NCI-H1092 treated with DMSO at 0.1 percent for 48 hours (cell line): ENCODE measurements around the gene CIAPIN1.
A peak's percentile ranks its signal among the peaks of the same experiment; 100 is the strongest.
"Not testable (repeated sequence)": the region's sequence is repeated elsewhere in the genome, so short reads cannot be mapped to it uniquely, and the experiment has no call there.

Experiments
- DNase-seq: peaks from one replicate; lab custom pipeline; 2025; lab: John Stamatoyannopoulos, UW

CIAPIN1 gene

DNA sequence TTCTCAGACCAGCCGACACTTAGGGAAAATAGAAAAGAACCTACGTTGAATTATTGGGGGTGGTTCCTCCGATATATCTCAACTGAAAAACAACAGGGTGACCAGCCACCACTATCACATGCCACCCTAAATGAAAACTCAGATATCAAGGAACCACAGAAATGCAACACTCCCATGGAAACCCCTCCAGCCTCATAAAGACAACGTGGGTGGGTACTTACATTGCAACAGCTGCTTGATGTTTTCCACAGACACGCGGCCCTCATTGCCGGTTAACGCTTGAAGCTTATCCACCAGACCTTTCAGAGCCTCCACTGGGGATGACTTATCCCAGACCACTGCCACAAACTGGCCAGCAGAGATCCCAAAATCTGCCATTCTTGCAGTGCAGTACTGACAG, 6.6 kb downstream of the CIAPIN1 start:
- DNase-seq: not testable (repeated sequence)

GRCh38 chr16:57439947-57440346, 7.2 kb downstream of the CIAPIN1 start:
- DNase-seq: not testable (repeated sequence)

DNA sequence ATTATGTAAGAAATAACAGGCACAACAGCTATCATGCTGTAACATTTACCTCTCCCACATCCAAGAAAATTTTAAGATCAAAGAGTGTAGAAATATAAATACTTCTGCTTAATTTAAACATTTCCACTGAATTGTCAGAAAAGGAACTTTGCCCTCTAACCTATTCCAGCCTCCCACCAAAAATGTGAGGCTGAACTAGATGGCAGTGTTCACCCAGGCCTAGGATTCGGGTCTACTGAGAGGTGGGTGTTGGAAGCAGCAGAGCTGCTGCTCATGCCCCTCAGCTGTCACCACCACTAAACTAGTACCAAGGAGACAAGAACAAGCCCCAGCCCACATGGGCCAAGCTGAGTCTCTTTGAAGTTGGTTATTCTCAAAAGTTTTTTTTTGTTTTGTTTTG, 11.3 kb downstream of the CIAPIN1 start:
- DNase-seq: no peak

DNA sequence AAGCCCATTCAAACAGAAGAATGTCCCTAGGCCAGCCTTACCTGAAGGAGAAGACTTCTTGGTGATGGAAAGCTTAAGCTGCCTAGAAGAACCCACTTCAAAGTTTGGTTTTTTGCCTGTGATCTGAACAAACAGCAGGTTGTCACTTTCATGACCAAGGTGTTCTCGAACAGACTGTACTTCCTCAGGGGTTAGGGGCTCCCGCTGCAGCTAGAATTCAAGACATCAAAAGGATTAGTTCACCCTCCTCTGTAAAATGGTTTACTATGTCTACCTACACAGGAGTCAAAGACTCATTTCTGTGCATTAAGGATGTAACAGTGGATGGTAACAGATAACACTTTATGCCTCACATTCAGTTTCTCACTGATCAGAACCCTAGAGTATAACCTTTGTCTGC, 13.2 kb downstream of the CIAPIN1 start:
- no peak for DNase-seq

GRCh38 chr16:57432989-57433388, 14.2 kb downstream of the CIAPIN1 start:
- DNase-seq: no peak

- no peak for DNase-seq
Measured at GRCh38 chr16:57432505-57432904, 14.7 kb downstream of the CIAPIN1 start.

DNA sequence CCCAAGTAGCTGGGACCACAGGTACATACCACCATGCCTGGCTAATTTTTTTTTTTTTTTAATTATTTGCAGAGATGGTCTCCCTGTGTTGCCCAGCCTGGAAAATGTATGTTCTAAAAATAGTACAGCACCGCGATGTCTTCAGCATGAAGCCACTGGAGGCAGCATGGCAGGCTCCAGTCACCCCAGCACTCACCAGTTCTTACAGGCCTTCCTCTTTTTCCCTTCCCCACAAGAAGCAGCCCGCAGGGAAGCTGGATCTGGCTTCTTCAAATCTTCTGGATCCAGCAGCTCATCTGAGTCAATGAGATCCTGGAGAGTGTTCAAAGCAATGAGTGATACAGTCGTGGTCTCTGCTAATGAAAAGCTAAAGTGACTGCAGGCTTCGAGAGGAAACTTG, 16.2 kb downstream of the CIAPIN1 start:
- DNase-seq: no peak

GRCh38 chr16:57427824-57428223, 19.4 kb downstream of the CIAPIN1 start:
- no peak for DNase-seq

- DNase-seq: no peak
Measured at GRCh38 chr16:57427307-57427706, 19.9 kb downstream of the CIAPIN1 start.

- DNase-seq: no peak
Measured at GRCh38 chr16:57426356-57426755, 20.8 kb downstream of the CIAPIN1 start.

GRCh38 chr16:57424583-57424982, 22.6 kb downstream of the CIAPIN1 start:
- DNase-seq: no peak

- DNase-seq: no peak
Measured at GRCh38 chr16:57423152-57423551, 24.0 kb downstream of the CIAPIN1 start.

GRCh38 chr16:57422026-57422944, 24.9 kb downstream of the CIAPIN1 start:
- peak; percentile 57 for DNase-seq

DNA sequence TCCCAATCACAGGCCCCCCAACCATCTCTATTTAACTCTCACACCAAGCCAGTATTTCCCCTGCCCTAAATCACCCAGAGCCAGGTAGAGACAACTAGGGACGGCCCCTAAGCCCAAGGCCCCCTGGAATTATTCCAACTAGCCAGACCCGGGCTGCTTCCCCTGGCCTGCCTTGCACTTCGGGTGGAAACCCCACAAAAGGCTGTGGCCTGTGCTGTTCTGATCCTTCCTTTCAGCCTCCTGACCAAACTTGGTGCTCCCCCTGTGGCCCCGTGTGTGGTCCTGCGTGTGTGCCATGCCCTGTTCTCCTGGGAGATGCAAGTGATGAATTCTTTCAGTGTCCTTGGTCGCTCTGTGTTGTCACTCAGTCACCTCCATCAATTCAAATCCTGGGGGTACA, 27.7 kb downstream of the CIAPIN1 start:
- DNase-seq: no peak

DNA sequence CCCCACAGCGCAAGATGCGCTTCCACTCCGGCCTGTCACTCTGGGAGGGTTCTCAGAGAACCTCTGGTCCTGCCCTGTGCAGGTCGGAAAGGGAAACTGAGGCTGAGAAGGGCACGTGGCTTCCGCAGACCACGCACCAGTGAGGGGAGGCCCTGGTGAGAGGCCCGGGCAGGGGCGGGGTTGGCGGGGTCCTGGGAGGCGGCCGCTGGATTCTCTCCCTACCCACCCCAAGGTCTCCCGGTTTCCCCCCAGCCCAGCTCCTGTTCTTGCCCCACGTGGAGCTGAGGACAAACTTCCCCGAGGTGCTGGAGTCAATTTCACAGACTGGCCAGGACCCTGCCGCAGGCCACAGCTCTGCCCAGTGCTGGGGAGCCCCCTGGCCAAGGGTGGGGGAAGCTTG, 31.1 kb downstream of the CIAPIN1 start:
- no peak for DNase-seq

DNA sequence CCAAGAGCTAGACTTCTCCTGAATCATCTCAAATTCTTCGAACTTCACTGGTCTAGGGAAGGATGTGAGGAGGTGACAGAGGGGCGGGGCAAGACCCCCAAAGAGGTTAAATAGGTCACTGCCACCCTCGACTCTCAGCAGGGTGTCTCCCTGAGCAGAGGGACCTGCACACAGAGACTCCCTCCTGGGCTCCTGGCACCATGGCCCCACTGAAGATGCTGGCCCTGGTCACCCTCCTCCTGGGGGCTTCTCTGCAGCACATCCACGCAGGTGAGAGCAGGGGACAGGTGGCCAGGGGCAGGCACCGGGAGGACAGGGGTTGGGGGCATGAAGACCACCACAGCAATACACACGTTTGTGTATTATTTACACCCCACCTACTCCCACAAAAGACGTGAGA, 33.5 kb downstream of the CIAPIN1 start:
- DNase-seq: no peak

DNA sequence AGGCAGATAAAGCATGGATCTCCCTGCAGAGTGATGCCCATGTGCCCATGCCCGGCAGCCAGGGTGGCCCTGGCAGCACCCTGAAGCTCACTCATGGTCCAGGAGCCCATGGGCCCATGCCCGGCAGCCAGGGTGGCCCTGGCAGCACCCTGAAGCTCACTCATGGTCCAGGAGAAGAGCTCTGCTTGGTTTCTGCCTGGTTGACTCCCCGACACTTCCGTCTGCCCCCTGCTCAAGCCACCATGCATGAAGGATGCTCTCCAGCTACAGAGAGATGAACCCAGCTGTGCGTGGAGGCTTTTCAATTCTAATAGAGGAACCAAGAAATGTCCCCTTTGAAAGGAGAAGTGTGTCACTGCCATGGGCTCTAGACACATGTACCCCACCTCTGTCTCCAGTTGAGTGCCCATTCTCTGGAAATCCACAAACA, 33.9 kb downstream of the CIAPIN1 start:
- no peak for DNase-seq

DNA sequence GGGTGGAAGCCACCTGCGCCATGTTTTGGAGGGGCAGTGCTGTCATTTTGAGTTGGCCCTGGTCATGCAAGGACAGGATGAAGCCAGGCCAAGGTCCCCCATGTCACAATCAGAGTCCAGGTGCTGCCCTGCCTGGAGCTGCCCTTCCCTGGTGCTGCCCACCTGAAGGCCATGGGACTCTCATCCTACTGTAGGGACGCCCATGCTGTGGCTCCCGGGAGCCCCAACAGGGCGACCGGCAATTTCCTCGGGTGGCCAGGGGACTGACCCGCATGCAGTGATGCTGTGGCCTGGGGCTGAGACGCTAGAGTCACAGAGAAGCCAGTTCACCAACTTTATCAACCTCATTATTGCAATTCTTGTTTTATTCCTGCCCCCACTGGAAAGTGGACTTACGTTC, 34.6 kb downstream of the CIAPIN1 start:
- DNase-seq: no peak

- DNase-seq: no peak
Measured at GRCh38 chr16:57411362-57411976, 35.7 kb downstream of the CIAPIN1 start.

DNA sequence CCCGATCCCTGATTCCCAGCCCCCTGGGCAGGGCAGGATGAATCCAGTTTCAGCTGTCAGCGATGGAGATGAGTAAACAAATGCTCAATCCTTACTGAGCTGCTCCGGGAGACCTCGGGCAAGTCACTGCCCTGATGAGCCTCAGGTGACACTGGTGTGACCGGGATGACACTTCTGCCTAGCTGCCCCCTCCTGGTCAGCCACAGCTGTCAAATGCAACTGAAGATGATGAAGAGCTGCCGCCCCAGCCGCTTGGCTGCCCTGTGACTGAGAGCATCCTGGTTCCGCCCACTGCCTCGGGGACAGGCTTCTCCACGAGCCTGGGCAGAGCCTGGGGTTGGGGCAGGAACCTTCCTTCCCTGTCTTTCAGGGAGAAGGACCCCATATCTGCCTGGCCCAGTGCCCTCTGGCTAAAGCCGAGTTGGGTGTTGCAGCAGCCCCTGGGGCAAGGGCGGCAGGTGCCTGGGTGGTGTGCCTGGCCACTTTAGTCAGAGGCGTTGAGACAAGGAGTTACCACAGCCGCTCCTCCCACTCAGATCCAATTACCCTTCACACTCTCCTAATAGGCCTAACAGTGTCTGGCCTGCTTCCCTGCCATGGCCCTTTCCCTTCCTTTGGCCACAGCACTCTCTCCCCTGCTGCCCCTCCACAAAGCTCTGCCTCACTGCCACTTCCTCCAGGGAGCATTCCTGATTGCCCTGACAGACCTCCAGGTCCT, 37.2 kb downstream of the CIAPIN1 start:
- DNase-seq: peak; percentile 20

DNA sequence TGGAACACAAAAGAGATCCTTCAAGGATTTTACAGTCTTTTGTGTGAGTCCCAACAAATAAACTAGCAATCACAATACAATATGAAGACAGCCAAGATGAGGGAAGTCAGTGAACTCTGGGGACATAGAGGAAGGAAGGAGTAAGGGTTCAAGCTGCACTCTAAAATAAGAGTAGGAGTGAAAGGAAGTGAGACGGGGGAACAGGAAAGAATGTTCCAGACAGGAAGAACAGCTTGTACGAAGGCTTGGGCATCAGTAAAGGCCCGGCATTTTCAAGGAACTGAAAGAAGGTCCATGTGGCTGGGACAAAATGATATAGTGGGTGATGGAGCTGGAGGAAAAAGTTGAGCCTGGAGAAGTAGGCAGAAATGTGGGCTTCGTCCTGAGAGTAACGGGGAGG, 38.1 kb downstream of the CIAPIN1 start:
- no peak for DNase-seq

DNA sequence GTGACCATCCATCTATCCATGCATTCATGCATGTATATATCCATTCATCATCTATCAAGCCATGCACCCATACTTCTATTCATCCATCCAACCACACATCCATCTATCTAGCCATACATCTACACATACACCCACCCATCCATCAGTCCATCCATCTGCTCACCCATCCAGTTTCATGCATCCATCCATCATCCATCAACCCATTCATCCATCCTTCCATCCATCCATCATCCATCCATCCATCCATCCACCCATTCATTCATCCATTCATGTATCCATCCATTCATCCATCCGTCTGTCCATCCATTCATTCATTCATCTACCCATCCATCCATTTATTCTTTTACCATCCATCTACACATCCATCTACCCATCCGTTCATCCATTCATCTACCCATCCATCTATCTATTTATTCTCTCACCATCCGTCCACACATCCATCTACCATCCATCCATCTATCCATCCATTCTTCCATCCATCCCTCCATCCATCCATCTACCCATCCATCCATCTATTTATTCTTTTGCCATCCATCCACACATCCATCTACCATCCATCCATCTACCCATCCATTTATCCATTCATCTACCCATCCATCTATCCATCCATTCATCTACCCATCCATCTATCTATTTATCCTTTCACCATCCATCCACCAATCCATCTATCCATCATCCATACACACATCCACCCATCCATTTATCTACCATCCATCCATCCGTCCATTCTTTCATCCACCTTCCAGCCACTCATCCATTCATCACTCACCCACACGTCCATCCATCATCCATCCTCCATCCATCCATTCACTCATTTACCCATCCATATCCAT, 39.4 kb downstream of the CIAPIN1 start:
- no peak for DNase-seq
